Hematopoietic multipotent progenitor cell treated with erythropoietin and hydrocortisone succinate and interleukin-3 and kit ligand, for 15 days (in vitro differentiated cells): ENCODE measurements around the gene IRF2BPL.

ENCODE experiments used
- DNase-seq: peaks from one replicate; pipeline ENCODE4 v3.0.0-alpha.2; 2015; ENCODE audit warnings: low spot score

Gene IRF2BPL

GRCh38 chr14:76985540-76986230 is 42.8 kb downstream of the IRF2BPL start:
- DNase-seq, result no peak

GRCh38 chr14:76984787-76985375 is 43.6 kb downstream of the IRF2BPL start:
- no peak for DNase-seq

GRCh38 chr14:76984297-76984696 is 44.2 kb downstream of the IRF2BPL start:
- DNase-seq, result no peak

- DNase-seq, result no peak
These were observed 46.8 kb downstream of the IRF2BPL start for GRCh38 chr14:76981670-76982069.

- DNase-seq, result no peak
These were observed 50.5 kb downstream of the IRF2BPL start for GRCh38 chr14:76977793-76978720.

- DNase-seq, result no peak
These were observed 52.1 kb downstream of the IRF2BPL start for GRCh38 chr14:76976240-76977005.

GRCh38 chr14:76975812-76976211 is 52.7 kb downstream of the IRF2BPL start:
- no peak for DNase-seq

GRCh38 chr14:76975051-76975450 is 53.5 kb downstream of the IRF2BPL start:
- DNase-seq, result no peak
